Daoy (cell line): ENCODE measurements around the gene ESRP2. TPM values are rescaled to one million over a fixed set of nuclear protein-coding genes. Genes with fewer than 3 reads are reported as not detected.

Experiments
- DNase-seq: peaks from one replicate; pipeline ENCODE4 v3.0.0-alpha.2; 2015; ENCODE audit warnings: low read depth
- total RNA-seq: library from RNA; depleted of rRNA; stranded (reverse); fragments of >200 nt; shearing (Covaris generic); gene quantifications from 2 replicates; pipeline ENCODE4 v1.2.3, GENCODE V29; 2014

The ESRP2 gene
- total RNA-seq, 1 experiment from 2014 or later: under 0.01 TPM

- DNase-seq: peak; percentile 98
Measured at GRCh38 chr16:68237243-68238028, 1.5 kb upstream of the ESRP2 start.

GRCh38 chr16:68236826-68237242 lies 907 bp upstream of the ESRP2 start:
- no peak for DNase-seq

GRCh38 chr16:68236137-68236825 lies 354 bp upstream of the ESRP2 start:
- no peak for DNase-seq

- DNase-seq: no peak
Measured at GRCh38 chr16:68235108-68235886, 630 bp downstream of the ESRP2 start.

GRCh38 chr16:68234188-68235107 lies 1.5 kb downstream of the ESRP2 start:
- DNase-seq: no peak

- no peak for DNase-seq
Measured at GRCh38 chr16:68233835-68234187, 2.1 kb downstream of the ESRP2 start.

- no peak for DNase-seq
Measured at GRCh38 chr16:68233085-68233834, 2.7 kb downstream of the ESRP2 start.

- no peak for DNase-seq
Measured at GRCh38 chr16:68232335-68232734, 3.6 kb downstream of the ESRP2 start.

GRCh38 chr16:68231384-68232136 lies 4.4 kb downstream of the ESRP2 start:
- no peak for DNase-seq

GRCh38 chr16:68230956-68231355 lies 5.0 kb downstream of the ESRP2 start:
- no peak for DNase-seq

GRCh38 chr16:68230176-68230571 lies 5.8 kb downstream of the ESRP2 start:
- DNase-seq: no peak

- no peak for DNase-seq
Measured at GRCh38 chr16:68229431-68230175, 6.3 kb downstream of the ESRP2 start.

- DNase-seq: no peak
Measured at GRCh38 chr16:68228652-68229051, 7.3 kb downstream of the ESRP2 start.

GRCh38 chr16:68227850-68228553 lies 7.9 kb downstream of the ESRP2 start:
- no peak for DNase-seq

GRCh38 chr16:68227183-68227793 lies 8.6 kb downstream of the ESRP2 start:
- no peak for DNase-seq

GRCh38 chr16:68226116-68226515 lies 9.8 kb downstream of the ESRP2 start:
- DNase-seq: no peak

GRCh38 chr16:68223072-68223471 lies 12.9 kb downstream of the ESRP2 start:
- no peak for DNase-seq

- DNase-seq: no peak
Measured at GRCh38 chr16:68219725-68220351, 16.1 kb downstream of the ESRP2 start.
